CD4-positive, alpha-beta T cell treated with Interleukin-1 beta for 1 hour (primary cell): Measurements from ENCODE around the gene SEPTIN7.

Source experiments
- DNase-seq, 2 donors: peaks; one replicate each; pipeline ENCODE4 v3.0.0-alpha.2; 2020 to 2022

SEPTIN7 gene

GRCh38 chr7:35792472-35792871 is 8.4 kb upstream of the SEPTIN7 start:
- no peak for DNase-seq

- DNase-seq, result no peak
Measured at GRCh38 chr7:35792873-35793489, 7.9 kb upstream of the SEPTIN7 start.

- no peak for DNase-seq
Measured at GRCh38 chr7:35797311-35797710, 3.5 kb upstream of the SEPTIN7 start.

GRCh38 chr7:35799846-35800717 is 775 bp upstream of the SEPTIN7 start:
- DNase-seq, result peak; percentile 90

- DNase-seq, result peak; percentile 82 to 83
Measured at GRCh38 chr7:35801392-35802101, 690 bp downstream of the SEPTIN7 start.

GRCh38 chr7:35802102-35802466 is 1.2 kb downstream of the SEPTIN7 start:
- DNase-seq, result no peak

GRCh38 chr7:35802649-35803048 is 1.8 kb downstream of the SEPTIN7 start:
- peak in 1 of 2 donors; percentile 15 for DNase-seq

- no peak for DNase-seq
Measured at GRCh38 chr7:35804231-35804970, 3.5 kb downstream of the SEPTIN7 start.

- DNase-seq, result no peak
Measured at GRCh38 chr7:35805876-35806275, 5.0 kb downstream of the SEPTIN7 start.

- DNase-seq, result no peak
Measured at GRCh38 chr7:35816514-35816913, 15.7 kb downstream of the SEPTIN7 start.

- no peak for DNase-seq
Measured at GRCh38 chr7:35817181-35817580, 16.3 kb downstream of the SEPTIN7 start.

- DNase-seq, result no peak
Measured at GRCh38 chr7:35817930-35818329, 17.1 kb downstream of the SEPTIN7 start.

GRCh38 chr7:35818513-35818912 is 17.7 kb downstream of the SEPTIN7 start:
- no peak for DNase-seq

GRCh38 chr7:35819310-35819709 is 18.5 kb downstream of the SEPTIN7 start:
- DNase-seq, result no peak

GRCh38 chr7:35819954-35820703 is 19.3 kb downstream of the SEPTIN7 start:
- no peak for DNase-seq

GRCh38 chr7:35820858-35821257 is 20.0 kb downstream of the SEPTIN7 start:
- no peak for DNase-seq

GRCh38 chr7:35823440-35823839 is 22.6 kb downstream of the SEPTIN7 start:
- no peak for DNase-seq

GRCh38 chr7:35825974-35826373 is 25.1 kb downstream of the SEPTIN7 start:
- no peak for DNase-seq

GRCh38 chr7:35826751-35827150 is 25.9 kb downstream of the SEPTIN7 start:
- no peak for DNase-seq

- no peak for DNase-seq
Measured at GRCh38 chr7:35828817-35829216, 28.0 kb downstream of the SEPTIN7 start.

GRCh38 chr7:35831208-35831607 is 30.4 kb downstream of the SEPTIN7 start:
- no peak for DNase-seq
